NT2/D1 (cell line): ENCODE results near the gene DYNLRB1.

Experiments
- YY1 ChIP-seq: IDR thresholded peaks from 2 replicates; pipeline ENCODE4 v1.6.1; 2011; ENCODE audit not compliant: insufficient read length, insufficient read depth
- ZNF274 ChIP-seq: IDR thresholded peaks from 2 replicates; pipeline ENCODE4 v1.6.1; 2011; ENCODE audit warnings: mild to moderate bottlenecking, low read depth, low read length

- no peak for TF ChIP-seq YY1
- no peak for TF ChIP-seq ZNF274
Measured at GRCh38 chr20:34577061-34577460, 60.8 kb downstream of the DYNLRB1 start.
